GM23338 (cell line): ENCODE results near the gene GRIP2.

ENCODE experiments used
- EZH2 ChIP-seq: fragments of 200-600 bp; sonication (generic); IDR thresholded peaks from one replicate; pipeline ENCODE4 v1.8.0; 2017; ENCODE audit warnings: antibody characterized with exemption, mild to moderate bottlenecking, low read depth; ENCODE audit not compliant: unreplicated experiment
- POLR2AphosphoS5 ChIP-seq: IDR thresholded peaks from 2 replicates; pipeline ENCODE4 v1.6.1; 2016; ENCODE audit warnings: antibody characterized with exemption, low read depth
- TF ChIP-seq, protein P1 (sequence below), 2 experiments: fragments of 200-600 bp in 1 of 2; sonication (generic) in 1 of 2; conservative IDR thresholded peaks; 2 replicates each; pipeline versions ENCODE4 v1.5.1 to v1.6.1; 2016 to 2017; ENCODE audit warnings: antibody characterized with exemption in 2 of 2, low read depth in 2 of 2, mild to moderate bottlenecking in 2 of 2, moderate library complexity in 1 of 2
- TF ChIP-seq, protein P2 (sequence below): IDR thresholded peaks from one replicate; pipeline ENCODE4 v1.6.1; 2018; ENCODE audit warnings: antibody characterized with exemption; ENCODE audit not compliant: unreplicated experiment

DNA sequence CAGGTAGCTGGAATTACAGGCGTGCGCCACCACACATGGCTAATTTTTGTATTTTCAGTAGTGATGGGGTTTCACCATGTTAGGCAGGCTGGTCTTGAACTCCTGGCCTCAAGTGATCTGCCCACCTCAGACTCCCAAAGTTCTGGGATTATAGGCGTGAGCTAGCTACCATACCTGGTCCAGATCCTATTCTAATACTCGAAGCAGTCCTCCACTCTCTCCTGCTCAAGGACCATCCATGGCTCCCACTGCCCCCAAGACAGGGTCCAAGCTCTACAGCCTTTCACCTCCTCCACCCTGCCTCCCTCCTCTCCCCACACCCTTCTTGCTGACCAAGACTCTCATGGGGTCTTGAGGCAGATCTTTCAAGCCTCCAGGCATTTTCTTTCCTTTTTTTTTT, 12.6 kb upstream of the GRIP2 start:
- TF ChIP-seq, protein P1, sequence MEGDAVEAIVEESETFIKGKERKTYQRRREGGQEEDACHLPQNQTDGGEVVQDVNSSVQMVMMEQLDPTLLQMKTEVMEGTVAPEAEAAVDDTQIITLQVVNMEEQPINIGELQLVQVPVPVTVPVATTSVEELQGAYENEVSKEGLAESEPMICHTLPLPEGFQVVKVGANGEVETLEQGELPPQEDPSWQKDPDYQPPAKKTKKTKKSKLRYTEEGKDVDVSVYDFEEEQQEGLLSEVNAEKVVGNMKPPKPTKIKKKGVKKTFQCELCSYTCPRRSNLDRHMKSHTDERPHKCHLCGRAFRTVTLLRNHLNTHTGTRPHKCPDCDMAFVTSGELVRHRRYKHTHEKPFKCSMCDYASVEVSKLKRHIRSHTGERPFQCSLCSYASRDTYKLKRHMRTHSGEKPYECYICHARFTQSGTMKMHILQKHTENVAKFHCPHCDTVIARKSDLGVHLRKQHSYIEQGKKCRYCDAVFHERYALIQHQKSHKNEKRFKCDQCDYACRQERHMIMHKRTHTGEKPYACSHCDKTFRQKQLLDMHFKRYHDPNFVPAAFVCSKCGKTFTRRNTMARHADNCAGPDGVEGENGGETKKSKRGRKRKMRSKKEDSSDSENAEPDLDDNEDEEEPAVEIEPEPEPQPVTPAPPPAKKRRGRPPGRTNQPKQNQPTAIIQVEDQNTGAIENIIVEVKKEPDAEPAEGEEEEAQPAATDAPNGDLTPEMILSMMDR (conservative IDR thresholded peaks at IDR 0.05; ENCODE audit: low read depth in 2 of 2): no peak
- TF ChIP-seq EZH2 (no peak), POLR2AphosphoS5 (no peak)
- TF ChIP-seq, protein P2, sequence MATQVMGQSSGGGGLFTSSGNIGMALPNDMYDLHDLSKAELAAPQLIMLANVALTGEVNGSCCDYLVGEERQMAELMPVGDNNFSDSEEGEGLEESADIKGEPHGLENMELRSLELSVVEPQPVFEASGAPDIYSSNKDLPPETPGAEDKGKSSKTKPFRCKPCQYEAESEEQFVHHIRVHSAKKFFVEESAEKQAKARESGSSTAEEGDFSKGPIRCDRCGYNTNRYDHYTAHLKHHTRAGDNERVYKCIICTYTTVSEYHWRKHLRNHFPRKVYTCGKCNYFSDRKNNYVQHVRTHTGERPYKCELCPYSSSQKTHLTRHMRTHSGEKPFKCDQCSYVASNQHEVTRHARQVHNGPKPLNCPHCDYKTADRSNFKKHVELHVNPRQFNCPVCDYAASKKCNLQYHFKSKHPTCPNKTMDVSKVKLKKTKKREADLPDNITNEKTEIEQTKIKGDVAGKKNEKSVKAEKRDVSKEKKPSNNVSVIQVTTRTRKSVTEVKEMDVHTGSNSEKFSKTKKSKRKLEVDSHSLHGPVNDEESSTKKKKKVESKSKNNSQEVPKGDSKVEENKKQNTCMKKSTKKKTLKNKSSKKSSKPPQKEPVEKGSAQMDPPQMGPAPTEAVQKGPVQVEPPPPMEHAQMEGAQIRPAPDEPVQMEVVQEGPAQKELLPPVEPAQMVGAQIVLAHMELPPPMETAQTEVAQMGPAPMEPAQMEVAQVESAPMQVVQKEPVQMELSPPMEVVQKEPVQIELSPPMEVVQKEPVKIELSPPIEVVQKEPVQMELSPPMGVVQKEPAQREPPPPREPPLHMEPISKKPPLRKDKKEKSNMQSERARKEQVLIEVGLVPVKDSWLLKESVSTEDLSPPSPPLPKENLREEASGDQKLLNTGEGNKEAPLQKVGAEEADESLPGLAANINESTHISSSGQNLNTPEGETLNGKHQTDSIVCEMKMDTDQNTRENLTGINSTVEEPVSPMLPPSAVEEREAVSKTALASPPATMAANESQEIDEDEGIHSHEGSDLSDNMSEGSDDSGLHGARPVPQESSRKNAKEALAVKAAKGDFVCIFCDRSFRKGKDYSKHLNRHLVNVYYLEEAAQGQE: no peak
